HG03103 (cell line): Measurements from ENCODE around the gene TMEM53.

Source experiments
- ATAC-seq: cut with Tn5 transposase; IDR thresholded peaks from one replicate; pipeline ENCODE4 v1.9.1; 2021; ENCODE audit warnings: low read depth; ENCODE audit not compliant: unreplicated experiment

Gene TMEM53

GRCh38 chr1:44606701-44607281 lies 67.5 kb downstream of the TMEM53 start:
- ATAC-seq = no peak

DNA sequence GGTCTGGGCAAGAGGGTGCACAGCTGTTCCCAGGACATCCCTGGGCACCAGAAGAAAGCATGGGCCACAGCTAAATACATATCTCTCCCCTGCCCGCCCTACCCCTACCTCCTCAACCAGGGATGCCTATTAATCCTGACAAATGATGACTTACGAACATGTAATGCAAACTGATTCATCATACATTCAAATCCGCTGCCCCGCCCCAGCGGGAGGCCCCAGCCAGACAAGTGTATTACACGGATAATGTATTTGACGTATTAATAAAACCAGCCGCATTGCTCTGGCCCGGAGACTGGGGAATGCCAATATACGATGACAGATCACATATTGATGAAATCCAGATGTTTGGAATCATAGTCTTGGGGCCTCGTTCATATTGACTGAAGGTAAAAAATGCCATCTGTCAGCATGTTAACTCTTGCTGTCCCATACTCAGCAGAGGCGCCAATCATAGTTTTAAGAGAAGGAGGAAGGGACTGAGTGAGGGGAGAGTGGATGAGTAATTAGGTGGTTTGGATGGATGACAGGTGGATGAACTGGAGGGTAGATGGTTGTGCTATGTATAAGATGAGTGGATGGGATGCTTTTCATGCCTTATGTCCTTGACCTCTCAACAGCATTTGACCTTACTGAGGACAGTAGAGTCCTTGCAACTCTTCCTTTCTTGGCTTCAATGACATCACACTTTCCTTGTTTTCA lies 68.2 kb downstream of the TMEM53 start:
- no peak for ATAC-seq

GRCh38 chr1:44604157-44604955 lies 69.9 kb downstream of the TMEM53 start:
- no peak for ATAC-seq

DNA sequence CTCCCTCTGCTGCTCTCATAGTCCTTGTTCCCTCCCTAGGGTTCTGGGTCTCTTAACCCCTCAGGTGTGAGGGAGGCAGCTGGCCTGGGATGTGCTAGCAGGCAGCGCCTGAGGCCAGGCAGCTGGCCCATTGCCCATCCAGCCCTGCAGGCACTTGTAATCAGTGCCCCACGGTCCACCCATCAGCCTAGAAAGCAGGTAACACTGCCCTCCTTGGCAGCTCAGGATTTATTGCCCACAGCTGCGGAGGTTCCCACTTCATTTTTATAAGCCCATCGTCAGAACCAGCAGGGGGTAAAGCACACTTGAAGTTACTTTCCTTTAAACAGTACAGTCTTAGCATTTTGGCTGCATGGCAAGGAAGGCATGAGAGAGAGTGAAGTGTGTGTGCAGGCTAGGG lies 70.6 kb downstream of the TMEM53 start:
- ATAC-seq = no peak
